Measurements from ENCODE around the gene CCBE1. TPM values are rescaled to one million over a fixed set of nuclear protein-coding genes. Genes with fewer than 3 reads are reported as not detected.

CCBE1 gene
- total and polyA plus RNA-seq, 4 donors = 3.4 to 59.0 (median 21.9) TPM

DNA sequence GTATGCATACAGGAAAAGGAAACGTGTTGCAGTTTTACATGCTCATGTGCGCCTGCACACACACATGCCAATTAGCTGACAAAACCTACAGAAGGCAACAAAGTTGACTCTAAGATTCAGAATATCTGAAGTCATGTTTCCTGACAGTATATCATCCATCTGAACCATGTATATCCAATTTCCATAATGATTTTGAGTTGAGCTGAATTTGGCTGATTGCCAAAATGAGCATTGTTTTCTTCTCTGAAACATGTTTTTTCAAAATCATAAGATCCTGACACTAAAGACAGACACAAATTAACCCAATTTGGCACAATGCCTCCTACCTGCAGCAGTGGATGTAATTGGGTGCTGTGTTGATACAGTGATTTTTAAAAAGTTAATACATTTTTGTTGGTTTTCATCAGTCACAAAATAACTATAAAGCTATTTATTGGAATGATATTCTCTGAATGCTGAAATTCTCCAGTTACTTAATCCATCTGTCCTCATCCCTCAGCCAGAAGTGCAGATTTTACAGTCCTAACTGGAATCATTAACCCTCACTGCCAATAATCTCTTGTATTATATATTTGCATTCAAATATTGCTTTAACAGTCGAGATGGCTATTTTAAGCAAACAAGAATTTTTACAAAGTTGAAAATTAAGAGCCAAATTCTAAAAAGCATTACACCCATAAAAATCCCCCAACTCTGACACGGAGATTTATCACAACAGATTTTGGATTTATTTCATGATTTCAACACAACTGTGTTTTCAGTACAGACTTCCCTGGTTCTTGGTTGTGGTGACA, 176.5 kb downstream of the CCBE1 start:
- Histone ChIP-seq H3K36me3 (ENCODE audit: control insufficient read depth in 4 of 4, insufficient read depth in 4 of 4, low read length in 4 of 4) (no peaks in the 10 kb centered on the region), H3K4me1 (ENCODE audit: control insufficient read depth in 5 of 5, insufficient read depth in 5 of 5, low read length in 5 of 5) (peaks cover 0 to 40% (median 10%) of the 10 kb centered on the region in 5 donors), H3K27ac (ENCODE audit: low read depth in 1 of 2, low read length in 1 of 2) (no peak overlapping the region), H3K9me3 (ENCODE audit: control insufficient read depth in 4 of 4, insufficient read depth in 3 of 4, low read length in 3 of 4) (no peaks in the 10 kb centered on the region), H3K27me3 (ENCODE audit: control insufficient read depth in 3 of 3, insufficient read depth in 3 of 3, low read length in 2 of 3) (no peaks in the 10 kb centered on the region), H3K9ac (ENCODE audit: insufficient read depth in 1 of 2, low read length in 2 of 2) (peak overlapping the region in 1 of 2 donors; percentile 50), H3K4me3 (no peak overlapping the region)
- DNase-seq (peak in 2 of 3 donors; percentile 54 to 55), ATAC-seq (ENCODE audit: insufficient read depth, low FRiP score) (no peak)
- WGBS, 2 donors = 77 to 78% methylated on average over 4 of the region's 4 CpGs
- TF ChIP-seq, protein P1, sequence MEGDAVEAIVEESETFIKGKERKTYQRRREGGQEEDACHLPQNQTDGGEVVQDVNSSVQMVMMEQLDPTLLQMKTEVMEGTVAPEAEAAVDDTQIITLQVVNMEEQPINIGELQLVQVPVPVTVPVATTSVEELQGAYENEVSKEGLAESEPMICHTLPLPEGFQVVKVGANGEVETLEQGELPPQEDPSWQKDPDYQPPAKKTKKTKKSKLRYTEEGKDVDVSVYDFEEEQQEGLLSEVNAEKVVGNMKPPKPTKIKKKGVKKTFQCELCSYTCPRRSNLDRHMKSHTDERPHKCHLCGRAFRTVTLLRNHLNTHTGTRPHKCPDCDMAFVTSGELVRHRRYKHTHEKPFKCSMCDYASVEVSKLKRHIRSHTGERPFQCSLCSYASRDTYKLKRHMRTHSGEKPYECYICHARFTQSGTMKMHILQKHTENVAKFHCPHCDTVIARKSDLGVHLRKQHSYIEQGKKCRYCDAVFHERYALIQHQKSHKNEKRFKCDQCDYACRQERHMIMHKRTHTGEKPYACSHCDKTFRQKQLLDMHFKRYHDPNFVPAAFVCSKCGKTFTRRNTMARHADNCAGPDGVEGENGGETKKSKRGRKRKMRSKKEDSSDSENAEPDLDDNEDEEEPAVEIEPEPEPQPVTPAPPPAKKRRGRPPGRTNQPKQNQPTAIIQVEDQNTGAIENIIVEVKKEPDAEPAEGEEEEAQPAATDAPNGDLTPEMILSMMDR (IDR thresholded peaks at IDR 0.05; ENCODE audit: control extremely low read depth, extremely low read depth) = no peak

- H3K4me1 ChIP-seq (ENCODE audit: control insufficient read depth in 5 of 5, insufficient read depth in 5 of 5, low read length in 5 of 5) = peaks cover 1 to 57% (median 12%) of the 10 kb centered on the region in 5 donors
- H3K4me3 ChIP-seq = no peak overlapping the region
- H3K36me3 ChIP-seq (ENCODE audit: control insufficient read depth in 4 of 4, insufficient read depth in 4 of 4, low read length in 4 of 4) = no peaks in the 10 kb centered on the region
- H3K9ac ChIP-seq (ENCODE audit: insufficient read depth in 1 of 2, low read length in 2 of 2) = no peak overlapping the region
- TF ChIP-seq, protein P1 (IDR thresholded peaks at IDR 0.05; ENCODE audit: control extremely low read depth, extremely low read depth) = no peak
- H3K27me3 ChIP-seq (ENCODE audit: control insufficient read depth in 3 of 3, insufficient read depth in 3 of 3, low read length in 2 of 3) = no peaks in the 10 kb centered on the region
- 54 to 58% methylated on average over 2 of the region's 2 CpGs for WGBS, 2 donors
- no peak overlapping the region for H3K27ac ChIP-seq (ENCODE audit: low read depth in 1 of 2, low read length in 1 of 2)
- no peak for DNase-seq
- no peaks in the 10 kb centered on the region for H3K9me3 ChIP-seq (ENCODE audit: control insufficient read depth in 4 of 4, insufficient read depth in 3 of 4, low read length in 3 of 4)
- ATAC-seq (ENCODE audit: insufficient read depth, low FRiP score) = no peak
Measured at GRCh38 chr18:59518705-59519104, 178.5 kb downstream of the CCBE1 start.

- no peak overlapping the region for H3K4me3 ChIP-seq
- H3K36me3 ChIP-seq (ENCODE audit: control insufficient read depth in 4 of 4, insufficient read depth in 4 of 4, low read length in 4 of 4) = no peaks in the 10 kb centered on the region
- no peak overlapping the region for H3K27ac ChIP-seq (ENCODE audit: low read depth in 1 of 2, low read length in 1 of 2)
- no peaks in the 10 kb centered on the region for H3K9me3 ChIP-seq (ENCODE audit: control insufficient read depth in 4 of 4, insufficient read depth in 3 of 4, low read length in 3 of 4)
- peaks cover 6 to 67% (median 12%) of the 10 kb centered on the region in 5 donors for H3K4me1 ChIP-seq (ENCODE audit: control insufficient read depth in 5 of 5, insufficient read depth in 5 of 5, low read length in 5 of 5)
- no peak overlapping the region for H3K9ac ChIP-seq (ENCODE audit: insufficient read depth in 1 of 2, low read length in 2 of 2)
- TF ChIP-seq, protein P1 (IDR thresholded peaks at IDR 0.05; ENCODE audit: control extremely low read depth, extremely low read depth) = no peak
- WGBS, 2 donors = 70 to 71% methylated on average over 4 of the region's 4 CpGs
- ATAC-seq (ENCODE audit: insufficient read depth, low FRiP score) (no peak), DNase-seq (peak; percentile 45 to 66 (median 64))
- no peaks in the 10 kb centered on the region for H3K27me3 ChIP-seq (ENCODE audit: control insufficient read depth in 3 of 3, insufficient read depth in 3 of 3, low read length in 2 of 3)
Measured at GRCh38 chr18:59517446-59518165, 179.6 kb downstream of the CCBE1 start.
